ENCODE results near the gene ARHGAP23. TPM values are rescaled to one million over a fixed set of nuclear protein-coding genes. Genes with fewer than 3 reads are reported as not detected.
"Not testable (repeated sequence)": the region's sequence is repeated elsewhere in the genome, so short reads cannot be mapped to it uniquely, and the experiment has no call there.

ARHGAP23 gene
- total RNA-seq, 3 donors from 2014 or later, result 13.8 to 25.2 (median 21.1) TPM

DNA sequence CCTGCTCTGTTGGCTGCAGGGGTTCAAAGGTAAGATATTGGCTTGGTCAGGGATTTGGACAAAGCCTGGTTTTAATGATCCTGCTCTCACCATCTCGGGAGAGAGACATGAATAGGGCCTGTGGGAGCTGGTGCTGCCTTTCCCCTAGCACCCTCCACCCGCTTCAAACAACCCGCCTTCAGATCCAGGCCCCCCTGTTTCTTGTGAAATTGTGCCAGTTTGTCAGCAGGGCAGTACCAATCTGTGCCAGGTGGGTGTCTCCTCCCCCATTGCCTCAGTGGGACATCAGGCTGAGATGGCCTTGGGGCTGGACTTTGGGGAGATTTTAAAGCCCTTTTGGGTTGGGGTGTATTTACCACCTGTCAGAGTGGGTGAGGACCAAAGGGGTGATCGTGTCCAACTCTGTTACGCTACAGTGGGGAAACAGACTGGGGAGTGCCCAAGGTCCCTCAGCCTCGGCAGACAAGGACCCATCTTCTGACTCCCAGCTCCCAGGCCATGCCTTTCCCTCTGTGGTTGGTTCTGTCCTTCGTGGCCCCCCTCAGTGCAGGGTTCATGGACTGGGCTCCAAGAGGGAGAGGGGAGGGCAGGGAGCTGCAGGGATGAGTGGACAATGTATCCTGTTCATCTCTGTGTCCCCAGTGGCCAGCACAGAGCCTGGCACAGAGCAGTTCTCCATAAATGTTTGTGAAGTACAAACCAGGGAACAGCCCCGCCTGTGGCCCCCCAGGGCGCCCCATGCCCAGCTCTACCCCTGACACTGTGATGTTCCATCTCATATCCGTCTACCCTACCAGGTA is 3.3 kb downstream of the ARHGAP23 start:
- H3K4me3 ChIP-seq, result no peak overlapping the region
- H3K27me3 ChIP-seq, result no peaks in the 10 kb centered on the region
- TF ChIP-seq, protein P1, sequence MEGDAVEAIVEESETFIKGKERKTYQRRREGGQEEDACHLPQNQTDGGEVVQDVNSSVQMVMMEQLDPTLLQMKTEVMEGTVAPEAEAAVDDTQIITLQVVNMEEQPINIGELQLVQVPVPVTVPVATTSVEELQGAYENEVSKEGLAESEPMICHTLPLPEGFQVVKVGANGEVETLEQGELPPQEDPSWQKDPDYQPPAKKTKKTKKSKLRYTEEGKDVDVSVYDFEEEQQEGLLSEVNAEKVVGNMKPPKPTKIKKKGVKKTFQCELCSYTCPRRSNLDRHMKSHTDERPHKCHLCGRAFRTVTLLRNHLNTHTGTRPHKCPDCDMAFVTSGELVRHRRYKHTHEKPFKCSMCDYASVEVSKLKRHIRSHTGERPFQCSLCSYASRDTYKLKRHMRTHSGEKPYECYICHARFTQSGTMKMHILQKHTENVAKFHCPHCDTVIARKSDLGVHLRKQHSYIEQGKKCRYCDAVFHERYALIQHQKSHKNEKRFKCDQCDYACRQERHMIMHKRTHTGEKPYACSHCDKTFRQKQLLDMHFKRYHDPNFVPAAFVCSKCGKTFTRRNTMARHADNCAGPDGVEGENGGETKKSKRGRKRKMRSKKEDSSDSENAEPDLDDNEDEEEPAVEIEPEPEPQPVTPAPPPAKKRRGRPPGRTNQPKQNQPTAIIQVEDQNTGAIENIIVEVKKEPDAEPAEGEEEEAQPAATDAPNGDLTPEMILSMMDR (IDR thresholded peaks at IDR 0.05), result no peak
- TF ChIP-seq POLR2A (IDR thresholded peaks at IDR 0.05) (no peak), POLR2AphosphoS5 (IDR thresholded peaks at IDR 0.05) (no peak)
- no peak overlapping the region for H3K27ac ChIP-seq
- H3K9me3 ChIP-seq, result no peaks in the 10 kb centered on the region
- peaks cover 10 to 14% of the 10 kb centered on the region in 2 donors for H3K4me1 ChIP-seq
- DNase-seq (ENCODE audit: low spot score in 2 of 2), result no peak
- intact Hi-C loops (cut with DNase I; ENCODE audit: low total_unique reads), result no loop called here
- H3K36me3 ChIP-seq, result no peaks in the 10 kb centered on the region

DNA sequence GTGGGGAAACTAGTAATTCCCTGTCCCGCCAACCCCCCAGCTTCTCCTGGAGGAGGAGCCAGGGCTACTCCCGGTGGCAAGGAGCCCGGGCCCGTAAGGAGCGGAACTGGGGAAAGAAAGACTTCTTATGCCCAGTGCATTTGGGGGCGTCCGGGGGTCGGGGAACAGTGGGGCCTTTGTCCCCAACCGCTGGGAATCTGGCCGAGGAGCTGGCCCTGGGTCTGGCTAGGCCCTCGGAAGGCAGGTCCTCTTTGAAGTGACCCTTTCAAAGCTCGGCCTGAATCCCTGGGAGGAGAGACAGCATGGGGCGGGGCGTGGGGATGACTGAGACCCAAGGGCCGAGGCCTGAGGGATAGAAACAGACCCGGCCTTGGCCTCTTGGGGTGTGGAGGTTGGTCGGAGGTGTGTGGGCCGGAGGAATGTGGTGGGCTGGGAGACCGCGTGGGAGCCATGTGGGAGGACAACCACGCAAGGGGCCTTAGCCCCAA is 6.0 kb downstream of the ARHGAP23 start:
- intact Hi-C loops (cut with DNase I; ENCODE audit: low total_unique reads), result no loop called here
- H3K4me1 ChIP-seq, result peaks cover 1 to 6% of the 10 kb centered on the region in 2 donors

DNA sequence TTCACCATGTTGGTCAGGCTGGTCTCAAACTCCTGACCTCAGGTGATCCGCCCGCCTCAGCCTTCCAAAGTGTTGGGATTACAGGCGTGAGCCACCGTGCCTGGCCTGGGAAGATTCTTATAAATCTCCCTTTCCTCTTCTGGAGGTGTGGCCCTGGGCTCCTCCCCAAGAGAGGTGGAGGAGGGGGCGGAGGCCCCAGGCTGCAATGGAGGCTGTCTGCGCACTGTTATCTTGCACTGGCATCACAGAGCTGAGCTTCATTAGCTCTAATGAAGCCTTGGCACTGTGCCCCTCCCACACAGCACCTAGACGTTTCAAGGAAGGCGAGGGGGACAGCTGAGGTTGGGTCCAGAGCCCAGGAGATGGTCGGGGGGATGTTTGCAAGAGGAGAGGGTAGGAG is 7.5 kb downstream of the ARHGAP23 start:
- Histone ChIP-seq H3K4me1 (no peaks in the 10 kb centered on the region), H3K27ac (no peak overlapping the region), H3K4me3 (no peak overlapping the region), H3K9me3 (no peaks in the 10 kb centered on the region), H3K36me3 (no peaks in the 10 kb centered on the region), H3K27me3 (no peaks in the 10 kb centered on the region)
- TF ChIP-seq POLR2A (IDR thresholded peaks at IDR 0.05) (no peak), POLR2AphosphoS5 (IDR thresholded peaks at IDR 0.05) (no peak)
- TF ChIP-seq, protein P1 (IDR thresholded peaks at IDR 0.05), result no peak
- DNase-seq (ENCODE audit: low spot score in 2 of 2), result no peak
- intact Hi-C loops (cut with DNase I; ENCODE audit: low total_unique reads), result no loop called here

More for the DNA sequence above, 6.0 kb downstream of the ARHGAP23 start:
- TF ChIP-seq POLR2A (IDR thresholded peaks at IDR 0.05), result no peak
- TF ChIP-seq POLR2AphosphoS5 (IDR thresholded peaks at IDR 0.05), result no peak
- TF ChIP-seq, protein P1 (IDR thresholded peaks at IDR 0.05), result no peak
- H3K36me3 ChIP-seq, result no peaks in the 10 kb centered on the region
- no peak for DNase-seq (ENCODE audit: low spot score in 2 of 2)
- H3K27ac ChIP-seq, result peak overlapping the region; percentile 40 to 63
- no peaks in the 10 kb centered on the region for H3K9me3 ChIP-seq
- no peaks in the 10 kb centered on the region for H3K27me3 ChIP-seq
- H3K4me3 ChIP-seq, result no peak overlapping the region

DNA sequence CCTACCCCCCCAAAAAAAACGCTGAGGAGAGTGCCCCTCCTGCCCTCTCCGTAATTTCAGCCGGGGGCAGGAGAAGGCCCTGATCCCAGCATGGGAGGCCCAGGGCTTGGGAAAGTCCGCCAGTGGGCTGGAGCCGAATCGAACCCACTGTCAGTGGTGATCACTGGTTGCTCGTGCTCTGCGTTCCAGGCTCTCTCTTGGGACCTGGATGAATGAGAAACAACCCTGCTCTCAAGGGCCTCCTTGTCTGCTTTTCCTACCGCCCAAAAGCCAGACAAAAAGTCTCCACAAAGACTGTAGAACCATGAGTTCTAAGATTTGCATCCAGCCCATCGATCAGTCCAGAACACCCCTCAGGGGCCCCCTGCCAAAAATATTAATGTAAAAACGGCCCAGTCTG is 8.1 kb downstream of the ARHGAP23 start:
- Histone ChIP-seq H3K27ac (no peak overlapping the region), H3K4me3 (no peak overlapping the region), H3K4me1 (no peaks in the 10 kb centered on the region), H3K36me3 (no peaks in the 10 kb centered on the region), H3K9me3 (no peaks in the 10 kb centered on the region), H3K27me3 (no peaks in the 10 kb centered on the region)
- no peak for DNase-seq (ENCODE audit: low spot score in 2 of 2)
- TF ChIP-seq POLR2A (IDR thresholded peaks at IDR 0.05) (no peak), POLR2AphosphoS5 (IDR thresholded peaks at IDR 0.05) (no peak)
- TF ChIP-seq, protein P1 (IDR thresholded peaks at IDR 0.05), result no peak
- intact Hi-C loops (cut with DNase I; ENCODE audit: low total_unique reads), result no loop called here

DNA sequence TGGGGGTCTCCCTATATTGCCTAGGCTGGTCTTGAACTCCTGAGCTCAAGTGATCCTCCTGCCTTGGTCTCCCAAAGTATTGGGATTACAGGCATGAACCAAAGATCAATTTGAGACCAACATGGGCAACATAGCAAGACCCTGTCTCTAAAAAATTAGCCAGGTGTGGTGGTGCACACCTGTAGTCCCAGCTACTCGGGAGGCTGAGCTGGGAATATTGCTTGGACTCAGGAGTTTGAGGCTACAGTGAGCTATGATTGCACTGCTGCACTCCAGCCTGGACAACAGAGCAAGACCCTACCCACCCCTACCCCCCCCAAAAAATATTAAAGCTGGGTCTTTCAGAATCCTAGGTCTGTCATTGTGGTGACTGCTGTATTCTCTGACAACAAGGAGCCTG is 9.0 kb downstream of the ARHGAP23 start:
- H3K4me3 ChIP-seq; H3K27me3 ChIP-seq; H3K27ac ChIP-seq; H3K36me3 ChIP-seq; DNase-seq (ENCODE audit: low spot score in 2 of 2); intact Hi-C loops (cut with DNase I; ENCODE audit: low total_unique reads); H3K4me1 ChIP-seq; H3K9me3 ChIP-seq: not testable (repeated sequence)
